ENCODE measurements around the gene ZBTB16. TPM values are rescaled to one million over a fixed set of nuclear protein-coding genes. Genes with fewer than 3 reads are reported as not detected.

Gene ZBTB16
- total and polyA plus RNA-seq, 2 donors, result 10.3 to 95.2 TPM

- Histone ChIP-seq H3K27ac (ENCODE audit: low read depth) (no peak overlapping the region), H3K4me1 (ENCODE audit: insufficient read depth) (no peaks in the 10 kb centered on the region), H3K4me3 (ENCODE audit: low read depth, low read length) (no peak overlapping the region), H3K36me3 (ENCODE audit: insufficient read depth) (no peaks in the 10 kb centered on the region)
- WGBS, result 81% methylated on average over 2 of the region's 2 CpGs
- no peak for DNase-seq (ENCODE audit: extremely low spot score)
Observed at GRCh38 chr11:114209343-114209742, 149.8 kb downstream of the ZBTB16 start.

- WGBS, result 81% methylated on average over 9 of the region's 9 CpGs
- no peaks in the 10 kb centered on the region for H3K4me1 ChIP-seq (ENCODE audit: insufficient read depth)
- H3K36me3 ChIP-seq (ENCODE audit: insufficient read depth), result no peaks in the 10 kb centered on the region
- no peak for DNase-seq (ENCODE audit: extremely low spot score)
- no peak overlapping the region for H3K4me3 ChIP-seq (ENCODE audit: low read depth, low read length)
- H3K27ac ChIP-seq (ENCODE audit: low read depth), result no peak overlapping the region
Observed at GRCh38 chr11:114209904-114210303, 150.4 kb downstream of the ZBTB16 start.

GRCh38 chr11:114211444-114212121 is 152.1 kb downstream of the ZBTB16 start:
- 69% methylated on average over 20 of the region's 20 CpGs for WGBS
- DNase-seq (ENCODE audit: extremely low spot score), result no peak
- H3K4me1 ChIP-seq (ENCODE audit: insufficient read depth), result no peaks in the 10 kb centered on the region
- no peak overlapping the region for H3K27ac ChIP-seq (ENCODE audit: low read depth)
- no peak overlapping the region for H3K4me3 ChIP-seq (ENCODE audit: low read depth, low read length)
- no peaks in the 10 kb centered on the region for H3K36me3 ChIP-seq (ENCODE audit: insufficient read depth)

GRCh38 chr11:114213622-114214021 is 154.1 kb downstream of the ZBTB16 start:
- no peaks in the 10 kb centered on the region for H3K36me3 ChIP-seq (ENCODE audit: insufficient read depth)
- no peak overlapping the region for H3K4me3 ChIP-seq (ENCODE audit: low read depth, low read length)
- WGBS, result 92% methylated on average over 2 of the region's 2 CpGs
- DNase-seq (ENCODE audit: extremely low spot score), result no peak
- no peak overlapping the region for H3K27ac ChIP-seq (ENCODE audit: low read depth)
- no peaks in the 10 kb centered on the region for H3K4me1 ChIP-seq (ENCODE audit: insufficient read depth)

GRCh38 chr11:114215428-114215827 is 155.9 kb downstream of the ZBTB16 start:
- Histone ChIP-seq H3K4me3 (ENCODE audit: low read depth, low read length) (no peak overlapping the region), H3K27ac (ENCODE audit: low read depth) (no peak overlapping the region), H3K36me3 (ENCODE audit: insufficient read depth) (no peaks in the 10 kb centered on the region), H3K4me1 (ENCODE audit: insufficient read depth) (no peaks in the 10 kb centered on the region)
- WGBS, result 93% methylated on average over 3 of the region's 3 CpGs
- no peak for DNase-seq (ENCODE audit: extremely low spot score)

- no peak for DNase-seq (ENCODE audit: extremely low spot score)
- Histone ChIP-seq H3K36me3 (ENCODE audit: insufficient read depth) (no peaks in the 10 kb centered on the region), H3K4me3 (ENCODE audit: low read depth, low read length) (no peak overlapping the region), H3K4me1 (ENCODE audit: insufficient read depth) (no peaks in the 10 kb centered on the region), H3K27ac (ENCODE audit: low read depth) (no peak overlapping the region)
- WGBS, result 82% methylated on average over 6 of the region's 6 CpGs
Observed at GRCh38 chr11:114215871-114216795, 156.6 kb downstream of the ZBTB16 start.

- WGBS, result 86% methylated on average over 2 of the region's 2 CpGs
- no peak overlapping the region for H3K4me3 ChIP-seq (ENCODE audit: low read depth, low read length)
- H3K4me1 ChIP-seq (ENCODE audit: insufficient read depth), result no peaks in the 10 kb centered on the region
- DNase-seq (ENCODE audit: extremely low spot score), result no peak
- no peaks in the 10 kb centered on the region for H3K36me3 ChIP-seq (ENCODE audit: insufficient read depth)
- no peak overlapping the region for H3K27ac ChIP-seq (ENCODE audit: low read depth)
Observed at GRCh38 chr11:114216796-114217180, 157.3 kb downstream of the ZBTB16 start.

GRCh38 chr11:114218508-114218907 is 159.0 kb downstream of the ZBTB16 start:
- no peak for DNase-seq (ENCODE audit: extremely low spot score)
- H3K4me3 ChIP-seq (ENCODE audit: low read depth, low read length), result no peak overlapping the region
- H3K36me3 ChIP-seq (ENCODE audit: insufficient read depth), result no peaks in the 10 kb centered on the region
- no peak overlapping the region for H3K27ac ChIP-seq (ENCODE audit: low read depth)
- WGBS, result 90% methylated on average over 3 of the region's 3 CpGs
- no peaks in the 10 kb centered on the region for H3K4me1 ChIP-seq (ENCODE audit: insufficient read depth)

GRCh38 chr11:114219559-114220349 is 160.2 kb downstream of the ZBTB16 start:
- no peak for DNase-seq (ENCODE audit: extremely low spot score)
- no peak overlapping the region for H3K27ac ChIP-seq (ENCODE audit: low read depth)
- H3K4me1 ChIP-seq (ENCODE audit: insufficient read depth), result no peaks in the 10 kb centered on the region
- WGBS, result 59% methylated on average over 6 of the region's 6 CpGs
- no peaks in the 10 kb centered on the region for H3K36me3 ChIP-seq (ENCODE audit: insufficient read depth)
- H3K4me3 ChIP-seq (ENCODE audit: low read depth, low read length), result no peak overlapping the region

- 98% methylated on average over 2 of the region's 2 CpGs for WGBS
- Histone ChIP-seq H3K36me3 (ENCODE audit: insufficient read depth) (peaks cover 2% of the 10 kb centered on the region), H3K27ac (ENCODE audit: low read depth) (no peak overlapping the region), H3K4me1 (ENCODE audit: insufficient read depth) (no peaks in the 10 kb centered on the region), H3K4me3 (ENCODE audit: low read depth, low read length) (no peak overlapping the region)
- DNase-seq (ENCODE audit: extremely low spot score), result no peak
Observed at GRCh38 chr11:114221037-114221436, 161.5 kb downstream of the ZBTB16 start.

- Histone ChIP-seq H3K27ac (ENCODE audit: low read depth) (no peak overlapping the region), H3K4me1 (ENCODE audit: insufficient read depth) (no peaks in the 10 kb centered on the region), H3K36me3 (ENCODE audit: insufficient read depth) (peaks cover 3% of the 10 kb centered on the region), H3K4me3 (ENCODE audit: low read depth, low read length) (no peak overlapping the region)
- no peak for DNase-seq (ENCODE audit: extremely low spot score)
- 87% methylated on average over 1 of the region's 1 CpG for WGBS
Observed at GRCh38 chr11:114225661-114226060, 166.2 kb downstream of the ZBTB16 start.

GRCh38 chr11:114226356-114226755 is 166.8 kb downstream of the ZBTB16 start:
- H3K27ac ChIP-seq (ENCODE audit: low read depth), result no peak overlapping the region
- H3K36me3 ChIP-seq (ENCODE audit: insufficient read depth), result peaks cover 3% of the 10 kb centered on the region
- 83% methylated on average over 5 of the region's 5 CpGs for WGBS
- no peak for DNase-seq (ENCODE audit: extremely low spot score)
- no peaks in the 10 kb centered on the region for H3K4me1 ChIP-seq (ENCODE audit: insufficient read depth)
- H3K4me3 ChIP-seq (ENCODE audit: low read depth, low read length), result no peak overlapping the region

Data from urinary bladder (tissue), 4 donors.